DMS 273 treated with DMSO at 0.1 percent for 48 hours (cell line): ENCODE measurements around the gene RBM10.
"Not testable (repeated sequence)": the region's sequence is repeated elsewhere in the genome, so short reads cannot be mapped to it uniquely, and the experiment has no call there.

ENCODE experiments used
- DNase-seq: peaks from one replicate; lab custom pipeline; 2025; lab: John Stamatoyannopoulos, UW

The RBM10 gene

GRCh38 chrX:47144626-47145394, at the start of gene RBM10, which contains the start of gene NDUFB11:
TSS of gene RBM10 (plus strand) at chrX:47145221. CDS start at chrX:47147482, 2,261 bp downstream.
TSS of gene NDUFB11 (minus strand) at chrX:47144702. CDS start at chrX:47144679, 23 bp downstream.
- DNase-seq = peak; percentile 93

- DNase-seq = no peak
These were observed 48.0 kb upstream of the RBM10 start for GRCh38 chrX:47097018-47097417.

GRCh38 chrX:47098338-47099094, 46.5 kb upstream of the RBM10 start:
- no peak for DNase-seq

- DNase-seq = no peak
These were observed 43.8 kb upstream of the RBM10 start for GRCh38 chrX:47101206-47101605.

- DNase-seq = not testable (repeated sequence)
These were observed 33.9 kb upstream of the RBM10 start for GRCh38 chrX:47110936-47111615.

- DNase-seq = no peak
These were observed 32.6 kb upstream of the RBM10 start for GRCh38 chrX:47112316-47112954.

GRCh38 chrX:47116551-47117110, 28.4 kb upstream of the RBM10 start:
- DNase-seq = not testable (repeated sequence)

GRCh38 chrX:47124466-47124865, 20.6 kb upstream of the RBM10 start:
- DNase-seq = not testable (repeated sequence)

- DNase-seq = peak; percentile 93
These were observed 15.7 kb upstream of the RBM10 start for GRCh38 chrX:47129157-47129898.

- DNase-seq = no peak
These were observed 15.1 kb upstream of the RBM10 start for GRCh38 chrX:47129899-47130358.

- DNase-seq = no peak
These were observed 11.5 kb upstream of the RBM10 start for GRCh38 chrX:47133493-47133892.

GRCh38 chrX:47135650-47136049, 9.4 kb upstream of the RBM10 start:
- DNase-seq = not testable (repeated sequence)

GRCh38 chrX:47138171-47138570, 6.8 kb upstream of the RBM10 start:
- no peak for DNase-seq

- no peak for DNase-seq
These were observed 961 bp upstream of the RBM10 start for GRCh38 chrX:47143894-47144625.

- no peak for DNase-seq
These were observed 537 bp downstream of the RBM10 start for GRCh38 chrX:47145395-47146120.

- no peak for DNase-seq
These were observed 1.3 kb downstream of the RBM10 start for GRCh38 chrX:47146121-47146935.

- DNase-seq = no peak
These were observed 2.2 kb downstream of the RBM10 start for GRCh38 chrX:47146936-47147859.
